Effector CD4-positive, alpha-beta T cell (primary cell): ENCODE measurements around the gene STRBP.
"Not testable (repeated sequence)": the region's sequence is repeated elsewhere in the genome, so short reads cannot be mapped to it uniquely, and the experiment has no call there.

Experiments used
- DNase-seq: peaks from one replicate; pipeline ENCODE4 v3.0.0-alpha.2; 2020

STRBP gene

GRCh38 chr9:123186029-123186428 is 82.4 kb downstream of the STRBP start:
- not testable (repeated sequence) for DNase-seq

GRCh38 chr9:123176949-123177348 is 91.4 kb downstream of the STRBP start:
- DNase-seq = no peak

- no peak for DNase-seq
Measured at GRCh38 chr9:123175854-123176629, 92.3 kb downstream of the STRBP start.

GRCh38 chr9:123174887-123175518 is 93.4 kb downstream of the STRBP start:
- no peak for DNase-seq

GRCh38 chr9:123174079-123174478 is 94.3 kb downstream of the STRBP start:
- DNase-seq = no peak

- DNase-seq = no peak
Measured at GRCh38 chr9:123169926-123170325, 98.5 kb downstream of the STRBP start.

- DNase-seq = no peak
Measured at GRCh38 chr9:123168586-123168985, 99.8 kb downstream of the STRBP start.

- no peak for DNase-seq
Measured at GRCh38 chr9:123167474-123167873, 100.9 kb downstream of the STRBP start.

- no peak for DNase-seq
Measured at GRCh38 chr9:123165813-123166212, 102.6 kb downstream of the STRBP start.

GRCh38 chr9:123164285-123164684 is 104.1 kb downstream of the STRBP start:
- no peak for DNase-seq

GRCh38 chr9:123162791-123163345 is 105.5 kb downstream of the STRBP start:
- no peak for DNase-seq

- DNase-seq = no peak
Measured at GRCh38 chr9:123162360-123162759, 106.0 kb downstream of the STRBP start.

GRCh38 chr9:123157221-123157620 is 111.2 kb downstream of the STRBP start:
- DNase-seq = no peak

- no peak for DNase-seq
Measured at GRCh38 chr9:123150708-123151503, 117.5 kb downstream of the STRBP start.

GRCh38 chr9:123149067-123149466 is 119.3 kb downstream of the STRBP start:
- no peak for DNase-seq

GRCh38 chr9:123138163-123138562 is 130.2 kb downstream of the STRBP start:
- no peak for DNase-seq

- DNase-seq = no peak
Measured at GRCh38 chr9:123135430-123135829, 133.0 kb downstream of the STRBP start.

- DNase-seq = no peak
Measured at GRCh38 chr9:123132696-123133095, 135.7 kb downstream of the STRBP start.

GRCh38 chr9:123131993-123132392 is 136.4 kb downstream of the STRBP start:
- no peak for DNase-seq

- DNase-seq = no peak
Measured at GRCh38 chr9:123131258-123131657, 137.1 kb downstream of the STRBP start.

- DNase-seq = no peak
Measured at GRCh38 chr9:123129423-123129822, 139.0 kb downstream of the STRBP start.

- DNase-seq = no peak
Measured at GRCh38 chr9:123128591-123128990, 139.8 kb downstream of the STRBP start.

- DNase-seq = no peak
Measured at GRCh38 chr9:123127512-123128075, 140.8 kb downstream of the STRBP start.
